AG04450 (cell line): ENCODE measurements around the gene AFF3. TPM values are rescaled to one million over a fixed set of nuclear protein-coding genes. Genes with fewer than 3 reads are reported as not detected.

Experiments used
- CTCF ChIA-PET: fragments of 300-600, 350-600 bp; formaldehyde crosslinking; extraction: SDS; loops from one replicate; lab custom pipeline; 2022; ENCODE audit warnings: antibody characterized with exemption, inconsistent platforms; lab: Charles Lee
- POLR2A ChIA-PET: fragments of 350-600 bp; formaldehyde crosslinking; extraction: SDS; loops from one replicate; lab custom pipeline; 2021; ENCODE audit warnings: antibody characterized with exemption, inconsistent platforms; lab: Yijun Ruan, JAX
- DNase-seq: peaks from one replicate; pipeline ENCODE4 v3.0.0-alpha.2; 2011; ENCODE audit warnings: low read depth, low spot score
- H3K27ac ChIP-seq: one replicate; pipeline ENCODE4 v1.5.1; 2012; ENCODE audit warnings: low read depth, low read length, control low read depth
- H3K27me3 ChIP-seq: one replicate; pipeline ENCODE4 v1.6.0; 2012; ENCODE audit warnings: low read length; ENCODE audit not compliant: control insufficient read depth, insufficient read depth
- H3K4me3 ChIP-seq: 2 replicates; pipeline ENCODE4 v1.5.1; 2011; ENCODE audit warnings: mild to moderate bottlenecking, low read depth, low read length, control low read depth
- H3K9me3 ChIP-seq: 2 replicates; pipeline ENCODE4 v1.5.1; 2012; ENCODE audit warnings: low read length; ENCODE audit not compliant: control insufficient read depth, insufficient read depth
- CTCF ChIP-seq: IDR thresholded peaks from 2 replicates; pipeline ENCODE4 v1.5.1; 2011; ENCODE audit warnings: low read depth, low read length, control low read depth, inconsistent platforms
- polyA plus RNA-seq: library from polyadenylated mRNA; depleted of rRNA; stranded (reverse); fragments of >200 nt; gene quantifications from 2 replicates; pipeline ENCODE4 v1.2.3, GENCODE V29; 2011

AFF3 gene
- polyA plus RNA-seq, 1 experiment = 17.9 TPM

- no peak for DNase-seq
- ChIA-PET POLR2A (no interaction called here), CTCF (no interaction called here)
- Histone ChIP-seq H3K27me3 (no peaks in the 10 kb centered on the region), H3K9me3 (no peaks in the 10 kb centered on the region), H3K27ac (no peak overlapping the region), H3K4me3 (no peak overlapping the region)
- no peak for TF ChIP-seq CTCF
These were observed 98.5 kb downstream of the AFF3 start for GRCh38 chr2:100043891-100044255.

GRCh38 chr2:100043081-100043890 is 99.1 kb downstream of the AFF3 start:
- Histone ChIP-seq H3K9me3 (no peaks in the 10 kb centered on the region), H3K27ac (no peak overlapping the region), H3K27me3 (no peaks in the 10 kb centered on the region), H3K4me3 (no peak overlapping the region)
- POLR2A ChIA-PET = interaction anchor here (0.7 kb wide), 1 partner anchor 8 kb away, joined by 3 read pairs; no protein-coding TSS in a partner anchor
- CTCF ChIA-PET = no interaction called here
- DNase-seq = no peak
- TF ChIP-seq CTCF = no peak

GRCh38 chr2:100042562-100042961 is 99.8 kb downstream of the AFF3 start:
- CTCF ChIA-PET = no interaction called here

GRCh38 chr2:100041946-100042345 is 100.4 kb downstream of the AFF3 start:
- TF ChIP-seq CTCF = no peak
- POLR2A ChIA-PET = no interaction called here
- no peak overlapping the region for H3K27ac ChIP-seq
- H3K9me3 ChIP-seq = no peaks in the 10 kb centered on the region
- H3K4me3 ChIP-seq = no peak overlapping the region
- H3K27me3 ChIP-seq = no peaks in the 10 kb centered on the region
- CTCF ChIA-PET = no interaction called here
- DNase-seq = no peak

More at GRCh38 chr2:100042562-100042961, 99.8 kb downstream of the AFF3 start:
- Histone ChIP-seq H3K27me3 (no peaks in the 10 kb centered on the region), H3K9me3 (no peaks in the 10 kb centered on the region), H3K27ac (no peak overlapping the region), H3K4me3 (no peak overlapping the region)
- no peak for DNase-seq
- POLR2A ChIA-PET = no interaction called here
- no peak for TF ChIP-seq CTCF

GRCh38 chr2:100041385-100041784 is 101.0 kb downstream of the AFF3 start:
- POLR2A ChIA-PET = no interaction called here
- no peaks in the 10 kb centered on the region for H3K27me3 ChIP-seq
- H3K4me3 ChIP-seq = no peak overlapping the region
- CTCF ChIA-PET = no interaction called here
- TF ChIP-seq CTCF = no peak
- DNase-seq = no peak
- H3K27ac ChIP-seq = no peak overlapping the region
- H3K9me3 ChIP-seq = no peaks in the 10 kb centered on the region
